ENCODE measurements around the gene SNRK.

SNRK gene

DNA sequence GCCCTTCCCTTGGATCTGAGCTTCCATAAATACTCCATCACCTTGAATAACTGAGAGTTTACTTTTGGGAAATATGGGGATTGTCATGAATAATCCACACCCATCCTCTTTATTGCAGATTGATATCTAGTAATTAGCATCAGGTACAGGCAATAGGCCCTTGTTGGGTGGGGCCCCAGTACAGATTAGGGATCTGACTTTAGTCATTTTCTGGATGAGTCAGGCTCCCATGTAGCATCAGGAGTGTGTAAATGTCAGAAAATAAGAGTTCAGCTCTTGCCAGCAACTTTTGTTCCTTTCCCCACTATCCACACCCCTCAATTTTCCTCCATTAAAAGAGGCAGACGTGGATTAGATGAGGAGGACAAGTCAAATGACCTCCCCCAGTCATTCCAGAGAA, 17.7 kb upstream of the SNRK start:
- DNase-seq (ENCODE audit: low read depth in 2 of 2), result no peak

DNA sequence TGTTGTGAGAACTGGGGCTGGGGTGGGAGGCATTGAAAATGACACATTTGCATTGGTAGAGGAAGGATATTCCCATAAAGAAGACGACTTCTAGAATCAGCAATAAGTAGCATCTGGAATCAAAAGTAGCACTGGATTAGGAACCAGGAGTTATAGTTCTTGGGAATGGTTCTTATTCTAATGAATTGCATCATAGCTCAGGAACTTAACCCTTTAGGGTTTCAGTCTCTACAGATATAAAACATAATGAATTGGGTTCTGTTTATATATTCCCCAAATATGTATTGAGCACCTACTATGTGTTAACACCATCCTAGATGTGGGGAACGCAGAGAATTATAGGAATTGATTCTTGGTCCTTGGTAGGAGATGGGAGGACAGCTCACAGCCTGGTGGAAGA, 16.3 kb upstream of the SNRK start:
- DNase-seq (ENCODE audit: low read depth in 2 of 2), result no peak

DNA sequence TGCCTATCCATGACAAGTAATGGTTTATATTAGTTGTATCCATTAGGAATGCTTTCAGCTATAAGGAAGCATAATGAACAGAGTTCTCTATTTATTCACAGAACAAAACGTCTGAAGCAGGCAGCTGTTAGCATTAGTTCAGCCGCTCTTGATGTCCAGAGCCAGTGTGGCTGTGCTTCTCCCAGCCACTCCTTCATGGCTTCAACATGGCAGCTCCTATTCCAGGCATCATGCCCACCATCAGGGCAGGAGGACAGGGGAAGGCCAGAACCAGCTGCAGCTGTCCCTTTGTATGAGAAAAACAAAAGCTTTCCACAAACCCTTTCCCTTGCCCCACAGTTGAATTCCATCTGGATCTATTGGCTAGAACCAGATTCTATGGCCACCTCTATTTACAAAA, 12.9 kb upstream of the SNRK start:
- no peak for DNase-seq (ENCODE audit: low read depth in 2 of 2)

DNA sequence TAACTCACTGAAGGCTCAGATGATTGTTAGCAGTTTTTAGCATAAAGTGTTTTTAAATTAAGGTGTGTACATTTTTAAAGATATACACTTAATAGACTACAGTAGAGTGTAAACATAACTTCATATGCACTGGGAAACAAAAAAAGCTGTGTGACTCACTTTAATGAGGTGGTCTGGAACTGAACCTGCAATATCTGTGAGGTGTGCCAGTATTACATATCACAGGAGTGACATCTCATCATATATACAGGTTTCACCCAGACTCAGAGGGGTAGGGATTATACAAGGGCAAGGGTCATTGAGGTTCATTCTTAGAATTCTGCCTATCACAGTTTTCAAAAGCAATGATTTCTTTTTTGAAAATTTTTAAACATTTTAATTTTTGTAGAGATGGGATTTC, 7.3 kb upstream of the SNRK start:
- no peak for DNase-seq (ENCODE audit: low read depth in 2 of 2)

DNA sequence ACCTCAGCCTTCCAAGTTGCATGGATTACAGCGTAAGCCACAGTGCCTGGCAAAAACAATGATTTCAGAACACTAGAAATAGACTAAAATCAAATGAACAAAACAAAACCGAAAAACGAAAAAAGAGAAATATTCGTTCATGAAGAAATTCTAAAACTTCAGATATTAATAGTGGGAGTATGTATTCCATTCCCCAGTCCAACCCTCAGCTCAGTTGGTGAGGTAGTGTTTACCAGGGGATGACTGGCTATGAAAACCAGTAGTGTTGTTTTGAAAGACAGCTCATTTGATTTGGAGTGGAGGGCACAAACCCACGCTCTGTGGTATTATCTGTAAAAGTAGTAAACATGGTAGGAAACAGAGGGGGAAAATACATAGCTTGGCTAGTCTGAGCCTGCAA, 6.8 kb upstream of the SNRK start:
- DNase-seq (ENCODE audit: low read depth in 2 of 2), result no peak

GRCh38 chr3:43281020-43281419, 5.3 kb upstream of the SNRK start:
- no peak for DNase-seq (ENCODE audit: low read depth in 2 of 2)

- no peak for DNase-seq (ENCODE audit: low read depth in 2 of 2)
These were observed 2.2 kb upstream of the SNRK start for GRCh38 chr3:43284171-43284570.

- DNase-seq (ENCODE audit: low read depth in 2 of 2), result no peak
These were observed 696 bp upstream of the SNRK start for GRCh38 chr3:43285644-43286043.

- DNase-seq (ENCODE audit: low read depth in 2 of 2), result no peak
These were observed 630 bp downstream of the SNRK start for GRCh38 chr3:43286841-43287499.

DNA sequence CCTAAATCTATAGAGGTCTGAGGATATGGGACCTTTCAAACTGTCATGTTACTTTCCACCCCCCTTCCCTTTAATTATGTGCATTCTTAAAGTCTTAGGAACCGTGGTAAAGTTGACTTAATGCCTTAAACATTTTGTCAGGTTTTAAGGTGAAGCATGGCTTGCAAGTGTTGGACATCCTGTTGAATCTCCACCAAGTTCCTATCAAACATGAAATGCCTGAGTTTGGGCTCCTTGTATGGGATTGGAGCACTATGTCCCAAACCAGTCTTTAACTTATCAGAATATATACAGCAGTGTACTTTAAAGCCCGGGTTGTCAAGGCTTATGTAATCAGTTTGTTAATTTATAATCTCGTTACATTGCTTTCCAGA, 1.1 kb downstream of the SNRK start:
- no peak for DNase-seq (ENCODE audit: low read depth in 2 of 2)

- no peak for DNase-seq (ENCODE audit: low read depth in 2 of 2)
These were observed 2.0 kb downstream of the SNRK start for GRCh38 chr3:43288366-43288765.

DNA sequence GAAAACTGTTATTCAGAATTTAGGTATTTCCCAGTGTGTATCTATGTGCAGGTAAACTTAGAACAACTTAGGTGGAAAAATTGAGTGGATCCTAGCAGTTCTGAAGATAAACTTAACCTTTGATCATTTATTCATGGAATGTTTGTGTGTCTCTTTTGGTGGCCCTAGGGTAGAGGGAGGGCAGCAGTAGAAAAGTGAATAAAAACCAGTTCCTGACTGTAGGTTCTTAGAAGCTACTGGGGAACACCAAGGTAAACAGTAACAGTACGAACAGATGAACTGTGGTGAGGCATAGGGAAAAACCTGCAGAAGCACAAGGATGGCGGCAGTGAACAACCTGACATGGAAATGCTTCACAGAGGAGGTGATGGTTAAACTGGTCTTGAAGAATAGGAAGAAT, 2.5 kb downstream of the SNRK start:
- DNase-seq (ENCODE audit: low read depth in 2 of 2), result no peak

DNA sequence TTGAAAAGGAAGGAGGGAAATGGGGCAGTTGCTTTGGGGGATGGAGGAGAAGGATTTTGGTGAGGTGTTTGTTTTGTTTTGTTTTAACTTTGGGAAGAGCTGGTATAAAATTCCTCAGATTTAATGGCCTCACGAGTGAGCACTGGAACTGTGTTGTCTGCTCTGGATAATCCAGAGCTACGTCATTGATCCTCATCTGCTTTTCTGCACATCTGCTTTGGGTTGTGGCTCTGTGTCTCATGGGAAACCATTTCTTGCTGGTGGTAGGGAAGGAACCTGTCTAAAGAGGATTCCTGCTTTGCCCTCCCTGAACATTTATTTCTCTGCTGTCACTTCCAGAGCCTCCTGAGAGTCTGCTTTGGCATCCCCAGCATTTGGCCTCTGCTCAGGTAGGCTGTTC, 3.1 kb downstream of the SNRK start:
- no peak for DNase-seq (ENCODE audit: low read depth in 2 of 2)

GRCh38 chr3:43289841-43290470, 3.6 kb downstream of the SNRK start:
- no peak for DNase-seq (ENCODE audit: low read depth in 2 of 2)

DNA sequence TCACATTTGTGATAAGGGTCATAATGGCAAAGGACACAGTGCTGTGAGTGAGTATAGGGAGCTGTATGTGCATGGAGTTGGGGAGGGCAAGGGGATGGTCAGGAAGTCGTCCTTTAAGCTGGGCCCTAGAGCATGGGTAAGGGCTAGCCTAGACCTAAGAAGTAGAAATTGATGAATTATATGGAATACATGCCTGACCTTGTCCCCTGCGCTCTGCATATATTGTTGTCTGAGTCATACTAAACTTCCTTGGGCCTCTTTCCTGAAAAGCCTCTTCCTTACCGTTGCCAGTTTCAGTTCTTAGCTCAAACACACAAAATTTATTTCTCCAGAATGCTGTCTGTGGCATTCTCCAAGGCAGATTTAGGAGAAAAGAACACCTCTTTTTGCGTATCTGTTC, 4.6 kb downstream of the SNRK start:
- no peak for DNase-seq (ENCODE audit: low read depth in 2 of 2)

- DNase-seq (ENCODE audit: low read depth in 2 of 2), result no peak
These were observed 5.2 kb downstream of the SNRK start for GRCh38 chr3:43291546-43291945.

DNA sequence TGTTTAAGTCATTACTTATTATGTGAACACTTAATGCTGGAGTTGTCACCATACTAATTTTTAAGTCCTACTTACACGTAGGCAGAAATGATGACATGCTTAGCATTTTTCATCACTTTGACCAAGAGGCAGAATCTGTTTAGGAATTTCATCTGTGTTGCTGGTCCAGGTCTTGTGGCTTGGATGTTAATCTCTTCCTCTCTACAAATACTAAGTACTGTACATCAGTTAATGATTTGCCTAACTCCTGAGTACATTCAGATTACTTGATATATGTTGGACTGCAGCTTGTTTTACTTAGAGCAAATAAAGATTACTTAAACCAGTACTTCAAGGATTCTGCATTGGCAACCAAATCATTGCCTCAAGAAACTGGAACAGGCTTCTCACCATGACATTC, 8.6 kb downstream of the SNRK start:
- no peak for DNase-seq (ENCODE audit: low read depth in 2 of 2)

DNA sequence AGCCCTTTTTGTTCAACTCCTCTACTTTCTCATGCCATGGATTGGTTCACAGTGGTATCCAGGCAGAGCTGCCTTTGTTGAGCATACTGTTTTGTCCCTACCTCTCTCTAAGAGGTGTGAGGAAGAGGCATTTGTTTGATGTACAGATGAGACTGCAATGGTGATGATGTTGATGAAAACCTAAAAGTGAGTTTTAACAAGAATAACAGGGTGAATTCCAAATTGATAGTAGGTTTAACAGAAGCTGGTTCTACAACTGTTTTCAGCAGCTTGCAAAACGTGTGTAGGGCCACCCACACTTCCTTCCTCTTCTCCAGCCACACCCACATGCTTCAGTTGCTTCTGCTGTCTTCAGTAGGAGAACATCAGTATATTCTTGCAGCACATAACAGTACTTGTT, 10.2 kb downstream of the SNRK start:
- peak; percentile 7 to 20 for DNase-seq (ENCODE audit: low read depth in 2 of 2)

GRCh38 chr3:43298292-43298691, 12.0 kb downstream of the SNRK start:
- no peak for DNase-seq (ENCODE audit: low read depth in 2 of 2)

DNA sequence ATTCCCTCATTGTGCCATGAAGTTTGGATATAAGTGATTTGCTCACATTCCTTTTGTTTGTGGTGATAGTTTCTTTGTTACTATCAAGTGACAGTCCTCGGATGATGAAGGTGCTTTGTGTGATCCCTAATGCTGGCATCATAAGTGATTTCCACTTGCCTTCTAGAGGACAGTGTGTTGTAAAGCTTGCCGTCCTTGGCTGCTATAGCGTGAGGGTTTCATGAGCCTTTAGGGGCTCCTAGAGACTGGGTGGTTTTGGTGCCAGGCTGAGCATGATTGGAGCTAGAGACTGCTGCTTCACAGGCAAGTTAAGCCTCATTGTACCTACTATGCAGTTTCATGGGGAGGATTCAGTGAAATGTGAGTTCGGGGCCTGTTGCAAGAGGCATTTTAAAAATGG, 12.4 kb downstream of the SNRK start:
- DNase-seq (ENCODE audit: low read depth in 2 of 2), result no peak

DNA sequence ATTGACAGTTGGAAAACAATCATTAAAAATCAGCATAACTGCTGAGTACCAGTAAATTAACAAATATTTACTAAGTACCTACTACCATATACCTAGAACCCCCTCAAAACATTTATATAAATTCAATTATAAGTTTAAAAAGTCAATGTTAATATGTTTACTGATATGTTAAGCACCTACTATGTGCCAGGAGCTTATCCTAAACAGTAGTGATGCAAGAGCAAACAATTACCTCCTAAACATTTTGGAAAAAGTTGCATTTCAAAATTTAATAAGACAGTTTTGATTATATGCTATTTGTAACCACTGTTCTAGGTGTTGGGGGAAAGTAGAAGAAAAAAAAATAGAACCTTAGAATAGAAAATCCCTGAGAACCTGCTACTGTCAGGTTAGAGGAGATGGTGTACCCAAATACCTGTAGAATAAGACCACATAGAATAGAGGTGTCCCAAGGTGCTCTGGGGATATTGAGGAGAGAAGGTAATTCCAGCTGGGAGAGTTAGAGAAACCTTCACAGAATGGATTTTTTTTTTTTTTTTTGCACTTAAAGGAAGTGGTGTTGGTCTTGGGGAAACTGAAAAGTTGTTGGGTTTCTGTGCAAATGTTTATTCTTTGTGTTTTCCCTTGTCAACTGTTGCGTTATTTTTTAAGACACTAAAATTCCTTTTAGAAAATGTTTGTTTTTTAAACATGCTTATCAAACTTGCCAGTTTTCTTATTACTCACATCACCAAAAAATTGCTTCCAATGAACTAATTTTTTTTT, 16.0 kb downstream of the SNRK start:
- DNase-seq (ENCODE audit: low read depth in 2 of 2), result no peak

GRCh38 chr3:43304126-43304525, 17.8 kb downstream of the SNRK start:
- no peak for DNase-seq (ENCODE audit: low read depth in 2 of 2)

GRCh38 chr3:43307226-43307625, 20.9 kb downstream of the SNRK start:
- no peak for DNase-seq (ENCODE audit: low read depth in 2 of 2)
